HEK293 (cell line): Measurements from ENCODE around the gene ABCC3.

Source experiments
- CTCF ChIA-PET: fragments of 350-600 bp; formaldehyde crosslinking; extraction: SDS; loops from one replicate; lab custom pipeline; 2021; ENCODE audit warnings: antibody characterized with exemption; lab: Yijun Ruan, JAX
- POLR2A ChIA-PET: fragments of 300-600 bp; formaldehyde crosslinking; extraction: SDS; loops from one replicate; lab custom pipeline; 2020; ENCODE audit warnings: antibody characterized with exemption, inconsistent platforms; lab: Yijun Ruan, JAX
- H3K27ac ChIP-seq: fragments of 200-500 bp; sonication (Bioruptor generic); 2 replicates; pipeline ENCODE4 v1.5.1; 2014; ENCODE audit warnings: low read depth, low read length, control low read depth, inconsistent platforms; ENCODE audit errors: extremely low read depth
- H3K36me3 ChIP-seq, 2 experiments: fragments of 200-500 bp in 1 of 2; sonication (Bioruptor generic) in 1 of 2; 1 replicate in 1 of 2; 2 replicates in 1 of 2; pipeline ENCODE4 v1.5.1; 2014 to 2017; ENCODE audit warnings: inconsistent platforms in 2 of 2, low read length in 2 of 2; ENCODE audit not compliant: control insufficient read depth in 2 of 2, insufficient read depth in 1 of 2
- H3K4me1 ChIP-seq: fragments of 200-500 bp; sonication (Bioruptor generic); 2 replicates; pipeline ENCODE4 v1.5.1; 2014; ENCODE audit warnings: mild to moderate bottlenecking, low read length, inconsistent platforms; ENCODE audit not compliant: control insufficient read depth, insufficient read depth
- H3K4me3 ChIP-seq: 2 replicates; pipeline ENCODE4 v1.5.1; 2011; ENCODE audit warnings: low read depth, mild to moderate bottlenecking, control low read depth, low read length, moderate library complexity
- H3K9me3 ChIP-seq: fragments of 200-500 bp; sonication (Bioruptor generic); 2 replicates; pipeline ENCODE4 v1.5.1; 2014; ENCODE audit warnings: low read depth, low read length, inconsistent platforms; ENCODE audit not compliant: control insufficient read depth, insufficient read depth
- GLI2 ChIP-seq: fragments of 450-650 bp; formaldehyde crosslinking; IDR thresholded peaks from 2 replicates; pipeline ENCODE4; 2017; ENCODE audit warnings: missing biosample characterization, missing genetic modification characterization, low read depth, borderline replicate concordance
- KLF10 ChIP-seq: fragments of 450-650 bp; IDR thresholded peaks from 2 replicates; pipeline ENCODE4 v1.5.1; 2018; ENCODE audit warnings: missing biosample characterization, mild to moderate bottlenecking, missing genetic modification characterization
- ZNF133 ChIP-seq: fragments of 450-650 bp; formaldehyde crosslinking; IDR thresholded peaks from 2 replicates; pipeline ENCODE4 v1.5.1; 2016; ENCODE audit warnings: missing biosample characterization, missing genetic modification characterization
- ZNF335 ChIP-seq: fragments of 450-650 bp; formaldehyde crosslinking; conservative IDR thresholded peaks from 2 replicates; pipeline ENCODE4 v1.5.1; 2016; ENCODE audit warnings: missing biosample characterization, missing genetic modification characterization
- ZNF48 ChIP-seq: fragments of 450-650 bp; formaldehyde crosslinking; IDR thresholded peaks from 2 replicates; pipeline ENCODE4 v1.5.1; 2016; ENCODE audit warnings: missing biosample characterization, missing genetic modification characterization
- ZNF561 ChIP-seq: fragments of 450-650 bp; IDR thresholded peaks from 2 replicates; pipeline ENCODE4 v1.5.1; 2018; ENCODE audit warnings: missing biosample characterization, missing genetic modification characterization, borderline replicate concordance
- ZNF623 ChIP-seq: fragments of 450-650 bp; formaldehyde crosslinking; IDR thresholded peaks from 2 replicates; pipeline ENCODE4 v1.5.1; 2016; ENCODE audit warnings: missing biosample characterization, missing genetic modification characterization
- ZNF639 ChIP-seq: fragments of 450-650 bp; formaldehyde crosslinking; IDR thresholded peaks from 2 replicates; pipeline ENCODE4 v1.5.1; 2016; ENCODE audit warnings: missing biosample characterization, missing genetic modification characterization
- ZNF677 ChIP-seq: fragments of 450-650 bp; IDR thresholded peaks from 2 replicates; pipeline ENCODE4 v1.5.0; 2018; ENCODE audit warnings: missing biosample characterization, mild to moderate bottlenecking, missing genetic modification characterization, moderate library complexity
- ZNF707 ChIP-seq: fragments of 450-650 bp; formaldehyde crosslinking; IDR thresholded peaks from 2 replicates; pipeline ENCODE4 v1.5.1; 2016; ENCODE audit warnings: missing biosample characterization, missing genetic modification characterization
- ZNF785 ChIP-seq: fragments of 450-650 bp; formaldehyde crosslinking; IDR thresholded peaks from 2 replicates; pipeline ENCODE4 v1.5.1; 2016; ENCODE audit warnings: missing biosample characterization, missing genetic modification characterization
- TF ChIP-seq, protein P1 (sequence below): fragments of 450-650 bp; formaldehyde crosslinking; IDR thresholded peaks from 2 replicates; pipeline ENCODE4 v1.5.1; 2016; ENCODE audit warnings: missing biosample characterization, missing genetic modification characterization, low read depth
- TF ChIP-seq, protein P2 (sequence below): fragments of 450-650 bp; formaldehyde crosslinking; IDR thresholded peaks from 2 replicates; pipeline ENCODE4 v1.5.1; 2016; ENCODE audit warnings: missing biosample characterization, missing genetic modification characterization

Gene ABCC3

GRCh38 chr17:50588391-50589049 is 46.2 kb upstream of the ABCC3 start:
- Histone ChIP-seq H3K4me1 (0 out of 2 replicates have a peak, but pooled peaks cover 3% of the 10 kb centered on the region), H3K27ac (no peak overlapping the region), H3K9me3 (no peaks in the 10 kb centered on the region), H3K36me3 (no peaks in the 10 kb centered on the region), H3K4me3 (no peak overlapping the region)
- TF ChIP-seq GLI2 (tag by site-specific recombination) = no peak
- no peak for TF ChIP-seq ZNF677 (tag by site-specific recombination)
- TF ChIP-seq ZNF561 = no peak
- no peak for TF ChIP-seq KLF10
- no peak for TF ChIP-seq ZNF48
- peak; percentile 92 for TF ChIP-seq ZNF335
- POLR2A ChIA-PET = interaction anchor here (1.5 kb wide), 1 partner anchor 28 kb away, joined by 4 read pairs; the partner anchor contains the start of gene CACNA1G
- CTCF ChIA-PET = interaction anchor here (0.8 to 2.2 kb wide), 5 partner anchors 38 to 93 kb away, joined by 3 to 15 read pairs (median 3); no protein-coding TSS in a partner anchor

DNA sequence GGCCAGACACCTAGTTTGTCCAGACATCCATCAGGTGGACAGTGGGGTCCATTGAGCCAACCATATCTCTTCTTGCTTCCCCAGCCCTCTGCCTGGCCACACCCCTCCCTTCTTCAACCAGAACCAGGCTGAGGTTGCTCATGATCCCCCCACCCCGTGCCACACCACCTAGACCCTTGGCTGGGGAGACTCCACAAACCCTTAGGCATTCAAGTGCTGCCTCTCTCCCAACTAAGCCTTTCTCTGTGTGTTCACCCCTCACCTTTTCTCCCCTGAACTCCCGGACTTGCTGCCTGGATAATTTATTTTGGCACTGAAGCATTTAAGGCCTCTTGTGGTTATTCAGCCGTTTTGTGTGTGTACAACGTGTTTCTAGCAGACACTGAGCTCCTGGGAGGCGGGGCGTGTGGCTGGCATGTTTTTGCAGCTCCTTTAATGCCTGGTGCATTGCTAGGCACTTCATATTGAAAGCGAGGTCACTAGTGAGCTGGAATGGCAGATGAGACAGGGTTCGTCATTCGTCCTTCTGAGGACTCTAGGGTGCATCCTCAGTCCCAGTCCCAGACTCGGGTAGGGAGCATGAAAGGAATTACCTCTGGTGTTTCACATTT is 45.5 kb upstream of the ABCC3 start:
- Histone ChIP-seq H3K4me1 (0 out of 2 replicates have a peak, but pooled peaks cover 3% of the 10 kb centered on the region), H3K4me3 (no peak overlapping the region), H3K27ac (no peak overlapping the region), H3K36me3 (no peaks in the 10 kb centered on the region), H3K9me3 (no peaks in the 10 kb centered on the region)
- TF ChIP-seq ZNF133 (tag by site-specific recombination) (no peak), ZNF623 (no peak), ZNF785 (no peak)
- TF ChIP-seq, protein P1, sequence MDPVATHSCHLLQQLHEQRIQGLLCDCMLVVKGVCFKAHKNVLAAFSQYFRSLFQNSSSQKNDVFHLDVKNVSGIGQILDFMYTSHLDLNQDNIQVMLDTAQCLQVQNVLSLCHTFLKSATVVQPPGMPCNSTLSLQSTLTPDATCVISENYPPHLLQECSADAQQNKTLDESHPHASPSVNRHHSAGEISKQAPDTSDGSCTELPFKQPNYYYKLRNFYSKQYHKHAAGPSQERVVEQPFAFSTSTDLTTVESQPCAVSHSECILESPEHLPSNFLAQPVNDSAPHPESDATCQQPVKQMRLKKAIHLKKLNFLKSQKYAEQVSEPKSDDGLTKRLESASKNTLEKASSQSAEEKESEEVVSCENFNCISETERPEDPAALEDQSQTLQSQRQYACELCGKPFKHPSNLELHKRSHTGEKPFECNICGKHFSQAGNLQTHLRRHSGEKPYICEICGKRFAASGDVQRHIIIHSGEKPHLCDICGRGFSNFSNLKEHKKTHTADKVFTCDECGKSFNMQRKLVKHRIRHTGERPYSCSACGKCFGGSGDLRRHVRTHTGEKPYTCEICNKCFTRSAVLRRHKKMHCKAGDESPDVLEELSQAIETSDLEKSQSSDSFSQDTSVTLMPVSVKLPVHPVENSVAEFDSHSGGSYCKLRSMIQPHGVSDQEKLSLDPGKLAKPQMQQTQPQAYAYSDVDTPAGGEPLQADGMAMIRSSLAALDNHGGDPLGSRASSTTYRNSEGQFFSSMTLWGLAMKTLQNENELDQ = no peak
- ChIA-PET CTCF (interaction anchor here (0.6 to 2.2 kb wide), 6 partner anchors 24 to 93 kb away, joined by 3 to 15 read pairs (median 3); no protein-coding TSS in a partner anchor), POLR2A (interaction anchor here (1.5 kb wide), 1 partner anchor 29 kb away, joined by 4 read pairs; the partner anchor contains the start of gene CACNA1G)

DNA sequence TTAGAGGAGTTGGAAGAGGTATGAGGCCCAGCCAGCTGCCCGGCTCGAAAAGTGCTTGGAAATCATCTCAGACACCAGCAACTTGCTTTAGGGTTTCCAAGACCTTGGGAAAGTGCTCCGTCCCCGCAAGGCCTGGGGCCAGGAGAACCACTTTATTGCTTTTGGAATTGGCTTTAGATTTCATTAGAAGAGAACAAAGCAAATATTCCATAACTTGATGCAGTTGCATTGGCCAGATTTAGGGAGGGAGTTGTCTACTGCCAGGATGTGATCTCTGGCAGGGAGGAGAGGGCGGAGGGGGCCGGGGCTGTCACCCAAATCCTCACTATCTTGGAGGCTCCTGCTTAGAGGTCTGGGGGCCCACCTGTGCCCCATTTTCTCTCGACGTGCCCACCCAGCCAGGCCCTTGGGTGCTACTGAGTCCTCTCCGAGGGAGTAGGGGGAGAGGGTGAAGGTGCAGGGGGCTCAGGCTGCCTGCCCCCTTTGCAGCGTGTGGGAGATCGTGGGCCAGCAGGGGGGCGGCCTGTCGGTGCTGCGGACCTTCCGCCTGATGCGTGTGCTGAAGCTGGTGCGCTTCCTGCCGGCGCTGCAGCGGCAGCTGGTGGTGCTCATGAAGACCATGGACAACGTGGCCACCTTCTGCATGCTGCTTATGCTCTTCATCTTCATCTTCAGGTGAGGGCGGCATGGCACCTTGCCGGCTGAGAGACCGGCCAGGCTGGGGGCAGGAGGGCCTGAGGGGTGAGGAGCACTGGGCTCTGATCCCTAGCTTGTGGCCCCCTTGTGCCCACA is 43.5 kb upstream of the ABCC3 start:
- Histone ChIP-seq H3K9me3 (no peaks in the 10 kb centered on the region), H3K36me3 (no peaks in the 10 kb centered on the region), H3K27ac (no peak overlapping the region), H3K4me1 (0 out of 2 replicates have a peak, but pooled peaks cover 3% of the 10 kb centered on the region), H3K4me3 (no peak overlapping the region)
- POLR2A ChIA-PET = no interaction called here
- TF ChIP-seq ZNF639 (no peak), ZNF707 (tag by site-specific recombination) (no peak)
- TF ChIP-seq, protein P2, sequence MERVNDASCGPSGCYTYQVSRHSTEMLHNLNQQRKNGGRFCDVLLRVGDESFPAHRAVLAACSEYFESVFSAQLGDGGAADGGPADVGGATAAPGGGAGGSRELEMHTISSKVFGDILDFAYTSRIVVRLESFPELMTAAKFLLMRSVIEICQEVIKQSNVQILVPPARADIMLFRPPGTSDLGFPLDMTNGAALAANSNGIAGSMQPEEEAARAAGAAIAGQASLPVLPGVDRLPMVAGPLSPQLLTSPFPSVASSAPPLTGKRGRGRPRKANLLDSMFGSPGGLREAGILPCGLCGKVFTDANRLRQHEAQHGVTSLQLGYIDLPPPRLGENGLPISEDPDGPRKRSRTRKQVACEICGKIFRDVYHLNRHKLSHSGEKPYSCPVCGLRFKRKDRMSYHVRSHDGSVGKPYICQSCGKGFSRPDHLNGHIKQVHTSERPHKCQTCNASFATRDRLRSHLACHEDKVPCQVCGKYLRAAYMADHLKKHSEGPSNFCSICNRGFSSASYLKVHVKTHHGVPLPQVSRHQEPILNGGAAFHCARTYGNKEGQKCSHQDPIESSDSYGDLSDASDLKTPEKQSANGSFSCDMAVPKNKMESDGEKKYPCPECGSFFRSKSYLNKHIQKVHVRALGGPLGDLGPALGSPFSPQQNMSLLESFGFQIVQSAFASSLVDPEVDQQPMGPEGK = 0 out of 2 replicates have a peak, but pooled peaks have one; percentile 3
- CTCF ChIA-PET = interaction anchor here (0.5 kb wide), 1 partner anchor 9 kb away, joined by 3 read pairs; no protein-coding TSS in a partner anchor
